NCI-H1092 treated with DMSO at 0.1 percent for 48 hours (cell line): ENCODE data around the gene ITGBL1.
"Not testable (repeated sequence)": the region's sequence is repeated elsewhere in the genome, so short reads cannot be mapped to it uniquely, and the experiment has no call there.

ENCODE experiments used
- DNase-seq: peaks from one replicate; lab custom pipeline; 2025; lab: John Stamatoyannopoulos, UW

The ITGBL1 gene

DNA sequence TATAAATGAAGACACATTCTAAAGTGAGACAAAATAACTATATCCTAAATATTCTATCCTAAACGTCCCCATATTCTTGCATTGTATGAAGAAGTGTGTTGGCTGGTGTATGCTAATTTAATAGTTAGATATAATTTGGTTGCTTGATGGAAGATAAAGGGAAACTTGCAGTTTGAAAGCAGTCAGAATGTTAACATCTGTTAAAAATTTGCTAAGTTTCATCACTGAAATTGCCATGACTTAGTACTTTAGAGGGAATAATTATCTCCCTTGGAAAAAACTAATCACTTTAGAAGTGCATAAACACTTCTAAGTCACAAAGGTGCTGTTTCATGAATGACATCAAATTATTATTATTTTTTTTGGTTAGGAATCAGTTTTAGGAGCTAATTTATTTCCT, 61.6 kb downstream of the ITGBL1 start:
- no peak for DNase-seq

DNA sequence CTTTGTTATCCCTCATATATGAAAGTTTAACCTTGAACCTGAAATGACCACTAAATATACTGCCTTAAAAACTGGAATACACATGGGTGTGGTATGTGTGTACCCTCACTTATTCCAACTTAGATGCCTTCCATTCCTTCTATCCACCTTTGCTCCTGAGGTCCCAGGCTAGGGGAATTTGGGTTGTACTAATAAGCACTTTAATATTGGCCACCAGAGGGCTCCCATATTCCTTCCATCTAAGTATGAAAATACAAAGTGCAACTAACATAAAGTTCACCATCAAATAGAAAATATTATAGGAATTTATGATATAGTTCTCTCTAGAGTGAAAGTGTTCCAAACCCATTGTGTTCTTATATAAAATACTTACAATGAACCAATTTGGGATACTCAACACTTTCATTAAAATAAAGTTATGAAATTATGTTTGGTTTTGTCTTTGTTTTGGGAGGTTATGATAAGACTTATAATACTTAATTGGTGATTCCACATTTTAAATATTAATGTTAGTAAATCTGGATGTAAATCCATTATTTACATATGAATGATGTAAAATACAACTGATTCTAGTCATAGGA, 62.3 kb downstream of the ITGBL1 start:
- peak; percentile 81 for DNase-seq

DNA sequence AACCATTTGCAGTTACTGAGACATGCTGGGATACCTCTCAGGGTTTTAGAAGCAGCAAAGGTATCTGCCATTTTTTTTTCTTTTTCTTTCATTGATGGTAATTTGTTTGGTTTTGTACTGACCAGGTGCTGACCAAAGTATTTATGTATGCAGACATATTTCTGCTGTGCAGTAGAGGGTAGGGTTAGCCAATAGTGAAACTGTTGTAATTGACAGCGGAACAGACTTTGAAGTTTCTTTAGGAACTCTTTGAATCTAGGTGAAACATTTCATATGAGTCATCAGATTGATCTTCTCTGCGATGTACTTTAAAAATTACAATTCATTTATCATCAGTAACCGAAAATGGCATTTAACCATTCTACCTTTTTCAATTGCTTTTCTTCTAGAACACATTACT, 63.0 kb downstream of the ITGBL1 start:
- no peak for DNase-seq

DNA sequence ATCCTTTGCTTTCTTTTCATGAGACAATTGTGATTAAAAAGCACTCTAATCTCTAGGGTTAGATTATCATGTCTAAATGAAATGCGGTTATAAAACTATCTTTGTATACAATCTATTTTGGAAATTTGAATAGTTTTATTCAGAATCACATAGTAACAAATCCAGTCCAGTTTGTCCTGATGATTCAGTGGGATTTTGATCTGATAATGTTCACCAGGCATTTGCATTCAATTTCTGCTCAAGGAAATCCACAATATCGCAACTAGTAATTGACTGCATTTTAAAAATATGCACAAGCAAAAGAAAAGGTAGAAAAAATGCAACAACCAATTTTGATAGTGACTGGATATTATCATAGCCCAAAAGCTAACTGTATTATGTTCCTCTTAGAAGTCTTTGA, 63.8 kb downstream of the ITGBL1 start:
- DNase-seq, result no peak

DNA sequence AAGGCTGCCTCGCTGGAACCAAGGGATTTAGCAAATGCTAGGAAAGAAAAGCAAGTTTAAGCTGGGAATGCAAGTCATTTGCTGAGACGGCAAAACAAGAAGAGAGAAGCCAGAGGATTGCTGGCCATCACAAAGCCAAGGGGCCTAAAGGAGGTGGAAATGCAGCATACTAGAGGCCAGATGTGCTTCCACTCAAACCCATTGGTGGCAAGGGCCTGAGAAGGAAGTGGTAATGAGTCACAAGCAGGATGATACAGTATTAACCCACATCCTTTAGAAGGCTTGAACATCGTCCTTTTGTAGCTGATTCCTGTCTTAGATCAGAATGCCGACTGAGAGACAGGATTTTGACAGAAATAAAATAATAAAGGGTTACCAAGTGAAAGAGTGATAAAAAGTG, 68.2 kb downstream of the ITGBL1 start:
- DNase-seq, result no peak

DNA sequence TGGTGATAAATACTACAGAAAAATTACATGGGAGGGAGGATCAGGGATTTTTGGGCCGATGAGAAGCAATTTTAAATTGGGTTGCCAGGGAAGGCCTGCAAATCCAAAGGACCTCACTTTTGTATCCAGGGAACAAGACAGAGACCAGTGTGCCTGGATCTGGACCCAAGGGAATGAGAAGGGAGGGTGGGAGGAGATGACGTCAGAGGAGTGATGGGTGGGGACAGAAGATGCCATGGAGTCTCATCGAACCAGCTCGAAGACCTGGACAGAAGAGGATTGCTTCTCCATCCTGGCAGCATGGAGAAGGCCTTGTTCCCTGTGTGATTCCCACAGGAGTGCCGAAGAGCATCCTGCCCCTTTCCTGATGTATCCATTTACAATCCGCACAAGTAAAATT, 68.9 kb downstream of the ITGBL1 start:
- no peak for DNase-seq

DNA sequence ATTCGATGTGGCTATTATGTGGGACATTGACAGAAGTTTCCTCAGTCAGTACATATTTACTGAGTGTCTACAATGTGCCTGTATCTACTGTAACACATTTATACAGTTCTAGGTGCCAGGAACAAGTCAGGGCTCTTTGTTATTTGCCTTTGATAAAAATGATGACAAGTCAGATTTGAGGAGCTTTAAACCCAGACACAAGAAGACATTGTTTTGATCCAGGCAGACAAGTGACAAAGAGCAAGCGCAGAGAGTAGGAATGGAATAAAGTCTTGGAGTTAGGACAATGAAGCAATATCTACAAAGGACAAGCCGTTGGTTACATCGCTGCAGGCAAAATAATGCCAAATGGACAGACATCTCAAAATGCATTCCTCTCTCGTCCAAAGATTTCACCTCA, 70.1 kb downstream of the ITGBL1 start:
- no peak for DNase-seq

DNA sequence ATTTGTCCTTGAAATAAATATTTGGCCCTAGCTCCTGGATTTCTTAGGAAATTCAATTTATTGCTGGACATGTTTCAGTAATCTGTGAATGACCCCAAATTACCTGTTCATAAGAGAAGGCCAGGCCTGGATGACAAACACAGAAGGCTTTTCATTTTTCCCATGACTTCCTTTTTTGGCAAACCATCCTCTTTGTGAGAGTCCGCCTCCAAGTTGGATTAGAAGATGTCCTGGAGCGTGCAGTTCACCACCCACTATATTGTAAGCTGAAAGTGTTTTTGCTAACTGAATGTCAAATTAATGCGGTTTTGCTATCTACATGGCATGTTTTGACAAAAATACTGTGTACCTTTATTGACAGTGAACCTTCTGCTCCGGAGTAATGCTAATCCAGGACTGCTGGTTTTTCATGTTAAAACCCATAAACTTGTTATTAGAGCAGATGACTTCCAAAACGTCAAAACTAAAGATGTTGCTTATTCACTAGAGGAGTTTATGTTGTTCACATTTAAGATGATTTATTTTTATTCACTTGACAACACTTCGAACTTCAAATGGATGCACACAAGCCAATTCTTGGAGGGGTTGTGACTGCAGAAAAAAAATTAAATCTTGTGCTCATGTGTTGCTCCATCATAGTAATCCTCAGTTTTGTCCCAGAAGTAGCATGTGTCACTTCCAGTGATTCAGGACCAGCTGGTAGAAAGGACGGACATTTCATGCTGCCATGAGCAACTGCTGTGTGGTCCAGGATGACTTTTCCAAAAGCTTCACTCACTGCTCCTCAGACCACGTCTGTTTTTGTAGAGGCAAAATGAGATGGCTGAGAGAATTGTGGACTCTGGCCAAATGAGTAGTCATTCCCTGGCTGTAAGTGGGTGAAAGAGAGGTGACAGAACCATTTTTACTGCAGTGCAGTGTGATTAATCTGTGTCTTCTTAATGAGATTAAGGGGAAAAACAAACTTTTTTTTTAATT, 71.0 kb downstream of the ITGBL1 start:
- DNase-seq, result peak; percentile 17

DNA sequence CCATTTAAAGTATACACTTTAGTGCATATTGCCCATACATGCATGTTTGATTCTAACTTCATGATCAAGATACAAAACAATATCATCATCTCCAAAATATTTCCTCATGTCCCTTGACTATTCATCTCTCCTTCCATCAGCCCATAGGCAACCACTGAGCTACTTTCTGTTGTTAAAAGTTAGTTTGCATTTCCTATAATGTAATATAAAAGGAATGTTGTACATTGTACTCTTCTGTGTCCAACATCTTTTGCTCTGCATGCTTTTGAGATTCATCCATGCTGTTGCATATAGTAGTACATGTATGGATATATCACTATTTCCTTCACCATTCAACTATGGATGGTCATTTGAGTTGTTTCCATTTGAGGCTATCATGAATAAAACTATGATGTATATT, 74.7 kb downstream of the ITGBL1 start:
- no peak for DNase-seq

DNA sequence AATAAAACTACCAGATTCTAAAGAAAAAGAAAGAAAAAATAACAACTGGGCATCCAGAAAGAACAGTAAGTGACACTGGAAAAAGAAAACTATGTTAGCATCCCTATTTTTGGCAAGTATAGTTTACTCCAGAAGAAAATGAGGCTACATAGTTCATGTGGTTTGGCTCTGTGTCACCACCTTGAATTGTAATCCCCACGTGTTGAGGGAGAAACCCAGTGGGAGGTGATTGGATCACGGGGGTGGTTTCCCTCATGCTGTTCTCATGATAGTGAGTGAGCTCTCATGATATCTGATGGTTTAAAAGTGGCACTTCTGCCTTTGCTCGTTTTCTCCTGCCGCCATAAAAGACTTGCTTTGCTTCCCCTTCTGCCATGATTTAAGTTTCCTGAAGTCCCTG, 76.9 kb downstream of the ITGBL1 start:
- DNase-seq, result no peak

DNA sequence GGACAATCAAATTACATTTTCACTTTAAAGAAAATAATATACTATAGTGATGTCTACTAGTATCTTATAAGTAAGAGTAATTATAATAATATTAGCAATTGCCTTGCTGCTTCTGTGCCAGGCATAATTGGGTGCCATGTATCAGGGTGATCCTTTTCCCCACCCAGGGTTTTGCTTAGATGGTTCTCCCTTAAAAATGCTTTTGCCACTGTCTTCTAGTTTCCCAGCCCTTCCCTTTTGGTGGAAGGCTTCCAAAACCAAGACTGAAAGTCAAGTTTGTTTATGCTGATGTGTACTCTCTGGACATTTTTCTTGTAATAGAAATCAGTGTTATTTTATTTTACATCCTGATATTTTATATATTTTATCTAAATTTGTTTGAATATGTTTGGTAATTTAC, 77.8 kb downstream of the ITGBL1 start:
- no peak for DNase-seq

DNA sequence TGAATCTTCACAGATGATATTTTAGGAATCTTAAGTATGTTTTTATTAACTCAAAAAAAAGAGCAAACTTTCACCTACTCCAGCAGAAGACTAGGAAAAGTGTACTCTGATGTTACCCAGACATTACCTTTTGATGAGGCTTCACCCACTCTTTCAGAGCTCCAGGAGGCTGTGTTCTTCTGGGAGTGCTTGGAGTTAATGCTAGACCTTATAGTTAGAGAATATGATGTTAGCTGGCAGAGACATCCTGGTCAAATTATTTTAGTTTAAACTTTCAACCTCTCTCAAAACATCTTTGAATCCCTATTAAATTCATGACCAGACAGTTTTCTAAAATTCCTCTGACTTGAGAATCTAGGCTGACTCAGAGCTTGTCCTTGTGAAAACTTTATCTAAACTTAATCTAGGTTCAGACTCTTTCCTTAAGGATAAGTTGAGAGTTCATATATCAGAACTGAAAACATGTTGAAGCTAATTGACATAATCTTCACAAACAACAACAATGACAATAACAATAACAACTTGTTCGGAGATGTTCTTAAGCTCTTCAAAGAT, 82.8 kb downstream of the ITGBL1 start:
- DNase-seq, result no peak

DNA sequence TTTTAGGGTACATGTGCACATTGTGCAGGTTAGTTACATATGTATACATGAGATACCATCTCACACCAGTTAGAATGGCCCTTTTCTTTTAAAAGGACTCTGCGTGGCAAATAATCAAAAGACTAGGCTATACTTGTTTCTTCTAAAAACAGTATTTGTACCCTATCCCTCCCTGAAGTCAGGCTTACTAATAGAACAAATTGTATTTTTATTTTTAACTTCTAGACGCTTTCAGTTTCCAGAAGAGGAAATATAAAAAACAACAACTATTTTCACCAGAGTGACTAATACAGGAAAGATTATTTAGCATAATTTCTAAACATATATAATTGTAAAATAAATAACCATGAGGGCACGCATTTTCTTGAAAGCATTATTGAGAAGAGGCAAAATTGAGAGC, 83.6 kb downstream of the ITGBL1 start:
- DNase-seq, result no peak

DNA sequence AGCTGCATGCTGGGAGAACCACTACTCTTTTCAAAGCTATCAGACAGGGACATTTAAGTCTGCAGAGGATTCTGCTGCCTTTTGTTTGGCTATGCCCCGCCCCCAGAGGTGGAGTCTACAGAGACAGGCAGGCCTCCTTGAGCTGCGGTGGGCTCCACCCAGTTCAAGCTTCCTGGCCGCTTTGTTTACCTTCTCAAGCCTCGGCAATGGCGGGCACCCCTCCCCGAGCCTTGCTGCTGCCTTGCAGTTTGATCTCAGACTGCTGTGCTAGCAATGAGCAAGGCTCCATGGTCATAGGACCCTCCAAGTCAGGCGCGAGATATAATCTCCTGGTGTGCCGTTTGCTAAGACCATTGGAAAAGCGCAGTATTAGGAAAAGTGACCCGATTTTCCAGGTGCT, 92.1 kb downstream of the ITGBL1 start:
- not testable (repeated sequence) for DNase-seq

DNA sequence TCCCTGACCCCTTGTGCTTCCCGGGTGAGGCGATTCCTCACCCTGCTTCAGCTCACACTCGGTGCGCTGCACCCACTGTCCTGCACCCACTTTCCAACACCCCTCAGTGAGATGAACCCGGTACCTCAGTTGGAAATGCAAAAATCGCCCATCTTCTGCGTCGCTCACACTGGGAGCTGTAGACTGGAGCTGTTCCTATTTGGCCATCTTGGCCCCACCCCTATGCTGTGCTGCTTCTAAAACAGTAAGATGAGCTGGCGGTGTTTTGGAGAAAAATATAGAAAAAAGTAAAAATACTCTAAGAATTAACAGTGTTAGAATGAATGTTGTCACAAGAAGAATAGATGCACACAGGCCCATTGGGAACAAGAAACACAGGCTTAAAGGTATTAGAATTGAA, 92.5 kb downstream of the ITGBL1 start:
- DNase-seq, result no peak

DNA sequence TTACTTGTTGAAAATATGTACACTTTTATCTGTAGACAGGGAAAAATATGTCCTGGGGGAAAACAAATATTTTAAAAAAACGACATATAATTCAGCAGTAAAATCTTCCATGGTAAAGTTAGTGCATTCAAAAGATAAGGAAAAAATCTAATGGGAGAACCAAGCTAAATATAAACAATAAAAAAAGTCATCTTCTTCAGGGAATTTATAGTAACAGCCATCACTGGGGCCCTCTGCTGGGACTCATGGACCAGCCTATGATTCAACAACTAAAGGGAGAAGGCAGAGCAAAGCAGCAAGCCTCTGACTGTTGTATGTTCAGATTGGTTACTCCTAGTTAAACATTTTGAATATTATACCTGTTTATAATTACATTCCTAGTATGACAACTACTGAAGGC, 93.0 kb downstream of the ITGBL1 start:
- no peak for DNase-seq

DNA sequence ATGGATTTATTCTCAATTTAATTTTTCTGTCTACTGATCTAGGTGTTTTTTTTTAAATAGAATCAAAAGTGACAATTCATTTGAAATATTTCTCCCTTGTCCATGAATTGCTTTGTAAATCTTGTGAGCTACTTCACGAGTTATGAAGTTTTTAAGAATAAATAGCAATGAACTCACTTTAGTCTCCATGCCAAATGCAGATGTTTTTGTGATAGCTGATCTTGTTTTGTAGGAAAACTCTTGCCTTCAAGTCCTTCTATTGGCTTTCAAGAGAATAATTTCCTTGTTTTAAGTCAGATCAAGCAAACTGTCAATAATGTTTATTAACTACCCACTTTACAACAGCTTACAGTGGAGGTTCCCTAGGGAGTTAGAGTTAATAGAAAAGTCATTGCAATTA, 99.8 kb downstream of the ITGBL1 start:
- DNase-seq, result no peak

DNA sequence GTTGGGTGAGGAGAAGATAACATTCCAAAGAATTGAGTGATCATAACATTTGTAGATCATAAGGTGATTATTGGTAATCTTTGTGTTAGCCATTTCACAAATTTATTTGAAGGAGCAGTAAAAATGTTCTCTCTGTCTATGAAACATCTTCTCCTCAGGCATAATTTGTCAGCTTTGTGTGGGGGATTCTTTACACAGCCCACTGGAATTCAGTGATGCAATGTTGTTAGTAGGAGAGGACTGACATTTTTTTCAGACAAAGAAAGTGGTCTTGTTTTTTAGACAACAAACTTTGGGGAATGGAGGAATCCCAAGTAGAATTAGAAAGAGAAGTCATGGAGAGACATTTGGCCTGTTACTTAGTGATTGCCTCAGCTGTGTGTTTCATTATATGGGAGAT, 100.3 kb downstream of the ITGBL1 start:
- DNase-seq, result no peak

DNA sequence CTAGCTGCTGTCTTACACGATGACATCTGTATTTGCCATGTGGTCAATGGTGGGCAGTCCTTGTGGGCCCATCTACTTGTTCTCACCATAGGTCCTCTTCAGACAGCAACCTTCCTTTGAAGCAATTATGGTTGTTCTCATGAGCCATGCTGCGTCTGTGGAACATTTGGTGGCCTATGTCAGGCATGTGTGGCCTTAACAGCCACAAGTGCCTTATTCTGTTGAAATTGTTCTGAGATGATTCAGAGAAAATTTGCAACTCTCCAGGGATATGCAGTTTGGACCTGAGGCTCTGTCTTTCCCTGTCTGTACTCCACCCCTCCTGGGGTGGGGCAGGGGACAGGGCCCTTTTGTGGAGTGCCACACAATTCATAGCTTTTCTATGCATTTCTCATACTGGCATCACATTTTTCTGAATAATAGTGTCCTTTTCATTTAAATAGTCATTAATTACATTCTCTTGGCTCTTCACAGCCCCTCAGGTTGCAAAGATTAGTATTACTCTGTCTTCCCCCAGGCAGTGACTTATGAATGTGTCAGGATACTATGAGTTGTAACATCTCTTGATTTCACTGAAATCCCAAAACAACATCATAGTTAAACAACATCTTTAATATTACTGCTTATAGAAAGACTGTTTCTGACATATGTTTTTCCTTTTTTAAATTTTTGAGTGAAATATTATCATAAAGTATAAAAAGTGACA, 102.1 kb downstream of the ITGBL1 start:
- DNase-seq, result no peak

DNA sequence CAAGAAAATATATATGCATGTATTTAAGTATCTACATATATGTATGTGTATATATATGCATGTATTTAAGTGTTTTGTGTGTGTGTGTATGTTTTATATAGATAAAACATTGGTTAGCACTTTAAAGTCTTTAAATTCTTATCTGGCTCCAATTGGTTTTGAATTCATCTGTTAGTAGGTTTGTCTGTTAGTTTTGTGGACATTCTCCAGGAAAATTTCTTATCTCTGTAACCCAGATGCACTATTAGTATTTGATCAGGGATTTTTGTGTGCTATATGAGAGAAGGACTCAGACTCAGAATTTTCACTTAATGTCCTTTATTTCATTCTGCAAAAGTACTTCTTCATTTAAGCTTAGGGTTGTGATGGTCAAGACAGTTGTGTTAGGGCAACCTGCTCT, 103.1 kb downstream of the ITGBL1 start:
- no peak for DNase-seq

DNA sequence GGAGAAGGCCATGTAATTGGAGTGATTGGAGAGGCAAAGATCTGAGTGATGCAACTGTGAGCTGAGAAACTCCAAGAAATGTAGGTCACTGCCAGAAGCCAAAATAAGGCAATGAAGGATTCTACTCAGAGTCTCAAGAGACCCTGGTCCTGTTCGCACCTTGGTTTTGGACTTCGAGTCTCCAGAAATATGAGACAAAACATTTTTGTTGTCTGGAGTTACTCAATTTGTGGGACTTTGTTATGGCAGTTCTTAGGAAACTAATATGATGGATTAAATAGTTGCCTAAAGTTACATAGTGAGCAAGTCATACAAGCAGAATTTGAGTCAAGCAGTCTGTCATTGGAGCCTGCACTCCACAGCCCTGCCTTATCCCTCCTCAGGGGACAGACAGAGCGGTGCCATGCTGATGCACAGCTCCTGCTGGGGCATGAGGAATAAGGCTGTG, 104.2 kb downstream of the ITGBL1 start:
- no peak for DNase-seq

DNA sequence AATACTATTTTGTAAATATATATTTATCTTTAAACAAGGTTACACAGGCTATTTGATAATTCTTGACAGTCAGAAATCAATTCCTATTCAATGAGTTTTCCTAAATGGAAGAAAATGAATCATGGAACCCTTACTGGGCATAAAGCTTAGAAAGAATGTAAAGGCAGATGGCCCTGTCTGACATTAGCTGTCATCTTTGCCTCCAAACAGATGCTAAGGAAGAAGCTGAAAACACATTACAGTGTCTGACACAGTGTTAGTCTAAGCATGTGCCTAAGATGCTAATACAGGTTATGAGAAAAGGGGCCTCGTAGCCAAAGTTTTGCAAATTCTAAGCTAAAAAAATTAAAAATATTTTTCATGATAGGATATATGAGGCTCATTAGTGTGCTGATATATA, 112.8 kb downstream of the ITGBL1 start:
- DNase-seq, result no peak

DNA sequence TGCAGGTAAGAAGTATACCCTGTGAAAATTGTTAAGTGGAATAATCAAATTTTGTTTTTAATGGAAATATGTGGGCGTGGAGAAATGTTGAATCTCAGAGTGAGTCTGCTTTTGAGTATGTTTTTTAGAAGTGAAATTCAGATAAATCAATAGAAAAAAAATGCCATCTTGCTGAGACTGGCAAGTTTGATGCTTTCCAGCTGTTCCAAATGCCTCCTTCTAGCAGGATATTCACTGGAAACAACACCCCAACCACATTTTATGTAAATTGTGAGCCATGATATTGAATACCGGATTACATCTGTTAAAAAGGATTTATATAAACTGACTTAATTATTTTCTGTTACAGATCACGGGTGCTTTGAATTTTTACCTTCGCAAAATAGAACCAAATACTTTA, 115.4 kb downstream of the ITGBL1 start:
- DNase-seq, result no peak
